PC-3 (cell line): ENCODE data around the gene MED15. TPM values are rescaled to one million over a fixed set of nuclear protein-coding genes. Genes with fewer than 3 reads are reported as not detected.
"Not testable (repeated sequence)": the region's sequence is repeated elsewhere in the genome, so short reads cannot be mapped to it uniquely, and the experiment has no call there.

Experiments
- ATAC-seq: fragments of 200-7000 bp; cut with Tn5 transposase; 2 replicates; pipeline ENCODE4 v1.9.1; 2020; ENCODE audit warnings: mild to moderate bottlenecking, moderate library complexity
- BruUV-seq: library from RNA; stranded (reverse); fragments of 400-500 nt; replicated peaks from 2 replicates; lab custom pipeline; 2021; lab: Mats Ljungman, UMichigan
- CTCF ChIA-PET: fragments of 300-600 bp; sonication (Branson Sonifier 250); formaldehyde crosslinking; loops from one replicate; lab custom pipeline; 2022; ENCODE audit warnings: antibody characterized with exemption; lab: Charles Lee
- POLR2A ChIA-PET: fragments of 300-600 bp; sonication (Branson Sonifier 250); formaldehyde crosslinking; loops from one replicate; lab custom pipeline; 2022; ENCODE audit warnings: antibody characterized with exemption; ENCODE audit not compliant: unreplicated experiment; lab: Charles Lee
- DNase-seq: peaks from one replicate; pipeline ENCODE4 v3.0.0-alpha.2; 2015
- H2AFZ ChIP-seq: fragments of 300-600 bp; sonication (generic); 2 replicates; pipeline ENCODE4 v1.6.0; 2016; ENCODE audit warnings: antibody characterized with exemption, low read length
- H3F3A ChIP-seq: fragments of 300-600 bp; sonication (generic); one replicate; pipeline ENCODE4 v1.6.0; 2017; ENCODE audit warnings: antibody characterized with exemption, low read length, control low read depth, mild to moderate bottlenecking; ENCODE audit not compliant: unreplicated experiment
- H3K27ac ChIP-seq: fragments of 300-600 bp; sonication (generic); 2 replicates; pipeline ENCODE4 v1.5.1; 2016; ENCODE audit warnings: mild to moderate bottlenecking, low read length
- H3K27me3 ChIP-seq: fragments of 300-600 bp; sonication (generic); 2 replicates; pipeline ENCODE4 v1.6.1; 2016; ENCODE audit warnings: low read length, mixed read lengths
- H3K36me3 ChIP-seq: fragments of 300-600 bp; sonication (generic); 2 replicates; pipeline ENCODE4 v1.6.1; 2016; ENCODE audit warnings: low read depth, mixed run types, low read length, mixed read lengths
- H3K4me1 ChIP-seq: fragments of 300-600 bp; sonication (generic); 2 replicates; pipeline ENCODE4 v1.5.1; 2016; ENCODE audit warnings: low read length; ENCODE audit not compliant: insufficient read depth
- H3K4me2 ChIP-seq: fragments of 300-600 bp; sonication (generic); 2 replicates; pipeline ENCODE4 v1.6.0; 2016; ENCODE audit warnings: low read length
- H3K4me3 ChIP-seq: fragments of 300-600 bp; sonication (generic); 2 replicates; pipeline ENCODE4 v1.5.1; 2016; ENCODE audit warnings: mild to moderate bottlenecking, low read length, mixed read lengths
- H3K79me2 ChIP-seq: fragments of 300-600 bp; sonication (generic); 2 replicates; pipeline ENCODE4 v1.6.1; 2017; ENCODE audit warnings: low read length, mixed read lengths
- H3K9ac ChIP-seq: fragments of 300-600 bp; sonication (generic); 2 replicates; pipeline ENCODE4 v1.6.0; 2016; ENCODE audit warnings: mild to moderate bottlenecking, low read length
- H3K9me2 ChIP-seq: fragments of 300-600 bp; sonication (generic); replicated peaks from 2 replicates; pipeline ENCODE4 v1.6.1; 2016; ENCODE audit warnings: mixed run types, low read length, mixed read lengths
- H3K9me3 ChIP-seq: fragments of 300-600 bp; sonication (generic); 2 replicates; pipeline ENCODE4 v1.6.1; 2016; ENCODE audit warnings: low read length, mixed read lengths
- H4K20me1 ChIP-seq: fragments of 300-600 bp; sonication (generic); 2 replicates; pipeline ENCODE4 v1.6.1; 2016; ENCODE audit warnings: low read length, mixed read lengths
- EZH2 ChIP-seq: fragments of 300-600 bp; sonication (generic); IDR thresholded peaks from one replicate; pipeline ENCODE4 v1.6.1; 2017; ENCODE audit warnings: antibody characterized with exemption, mild to moderate bottlenecking, low read length; ENCODE audit not compliant: unreplicated experiment
- EZH2phosphoT487 ChIP-seq: fragments of 300-600 bp; sonication (generic); IDR thresholded peaks from 2 replicates; pipeline ENCODE4 v1.6.1; 2018; ENCODE audit warnings: mild to moderate bottlenecking, antibody characterized with exemption, low read length, borderline replicate concordance
- intact Hi-C: fragments of 100-400 bp; cut with micrococcal nuclease; formaldehyde crosslinking; loops from 2 replicates; pipeline ENCODE4 v1.9.0; 2023
- total RNA-seq: library from RNA; depleted of rRNA; stranded (reverse); fragments of >200 nt; gene quantifications from 2 replicates; pipeline ENCODE4 v1.2.3, GENCODE V29; 2014
- TF ChIP-seq, protein P1 (sequence below): fragments of 300-600 bp; sonication (generic); conservative IDR thresholded peaks from 2 replicates; pipeline ENCODE4 v1.5.1; 2017; ENCODE audit warnings: antibody characterized with exemption, low read depth, mild to moderate bottlenecking, low read length

MED15 gene
- total RNA-seq, 1 experiment from 2014 or later, result 55.9 TPM

- Histone ChIP-seq H3K27me3 (no peaks in the 10 kb centered on the region), H3K4me3 (no peak overlapping the region), H3K36me3 (no peaks in the 10 kb centered on the region), H3K9me3 (no peaks in the 10 kb centered on the region), H3F3A (no peaks in the 10 kb centered on the region), H3K4me1 (no peaks in the 10 kb centered on the region), H2AFZ (no peak overlapping the region), H4K20me1 (no peaks in the 10 kb centered on the region), H3K9ac (no peak overlapping the region), H3K79me2 (no peaks in the 10 kb centered on the region), H3K9me2 (no peaks in the 10 kb centered on the region), H3K4me2 (no peak overlapping the region), H3K27ac (no peak overlapping the region)
- no peak for DNase-seq
- intact Hi-C loops, result no loop called here
- TF ChIP-seq EZH2phosphoT487 (no peak), EZH2 (no peak)
- TF ChIP-seq, protein P1, sequence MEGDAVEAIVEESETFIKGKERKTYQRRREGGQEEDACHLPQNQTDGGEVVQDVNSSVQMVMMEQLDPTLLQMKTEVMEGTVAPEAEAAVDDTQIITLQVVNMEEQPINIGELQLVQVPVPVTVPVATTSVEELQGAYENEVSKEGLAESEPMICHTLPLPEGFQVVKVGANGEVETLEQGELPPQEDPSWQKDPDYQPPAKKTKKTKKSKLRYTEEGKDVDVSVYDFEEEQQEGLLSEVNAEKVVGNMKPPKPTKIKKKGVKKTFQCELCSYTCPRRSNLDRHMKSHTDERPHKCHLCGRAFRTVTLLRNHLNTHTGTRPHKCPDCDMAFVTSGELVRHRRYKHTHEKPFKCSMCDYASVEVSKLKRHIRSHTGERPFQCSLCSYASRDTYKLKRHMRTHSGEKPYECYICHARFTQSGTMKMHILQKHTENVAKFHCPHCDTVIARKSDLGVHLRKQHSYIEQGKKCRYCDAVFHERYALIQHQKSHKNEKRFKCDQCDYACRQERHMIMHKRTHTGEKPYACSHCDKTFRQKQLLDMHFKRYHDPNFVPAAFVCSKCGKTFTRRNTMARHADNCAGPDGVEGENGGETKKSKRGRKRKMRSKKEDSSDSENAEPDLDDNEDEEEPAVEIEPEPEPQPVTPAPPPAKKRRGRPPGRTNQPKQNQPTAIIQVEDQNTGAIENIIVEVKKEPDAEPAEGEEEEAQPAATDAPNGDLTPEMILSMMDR, result no peak
- no TSS peak for BruUV-seq
- ATAC-seq, result no peak
- CTCF ChIA-PET, result no interaction called here
- POLR2A ChIA-PET, result no interaction called here
These were observed 27.7 kb upstream of the MED15 start for GRCh38 chr22:20479612-20480196.

DNA sequence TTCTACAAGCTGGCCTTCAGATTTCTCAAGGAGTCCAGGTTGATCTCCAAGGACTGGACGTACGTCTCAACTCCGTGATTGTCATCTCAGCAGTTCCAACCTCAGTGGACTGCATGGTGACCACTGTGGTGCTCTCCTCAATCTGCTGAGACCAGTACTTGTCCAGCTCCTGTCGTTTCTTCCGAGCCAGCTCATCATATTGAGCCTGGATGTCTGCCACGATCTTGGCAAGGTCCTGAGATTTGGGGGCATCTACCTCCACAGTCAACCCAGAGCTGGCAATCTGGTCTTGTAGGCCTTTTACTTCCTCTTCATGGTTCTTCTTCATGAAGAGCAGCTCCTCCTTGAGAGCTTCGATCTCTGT, 24.3 kb upstream of the MED15 start:
- H3K9me3 ChIP-seq, DNase-seq, H3K79me2 ChIP-seq, BruUV-seq, H2AFZ ChIP-seq, H3K9me2 ChIP-seq, ATAC-seq, H3K27ac ChIP-seq, H3K9ac ChIP-seq, H3K4me3 ChIP-seq, H3K4me1 ChIP-seq, intact Hi-C loops, CTCF ChIA-PET, H4K20me1 ChIP-seq, POLR2A ChIA-PET, H3F3A ChIP-seq, H3K4me2 ChIP-seq, H3K27me3 ChIP-seq, H3K36me3 ChIP-seq: not testable (repeated sequence)

GRCh38 chr22:20483771-20484170, 23.6 kb upstream of the MED15 start:
- H3K9ac ChIP-seq, result no peak overlapping the region
- H3K9me2 ChIP-seq, result no peaks in the 10 kb centered on the region
- H3K27ac ChIP-seq, result no peak overlapping the region
- H3K4me2 ChIP-seq, result no peak overlapping the region
- no peaks in the 10 kb centered on the region for H3F3A ChIP-seq
- no peaks in the 10 kb centered on the region for H4K20me1 ChIP-seq
- no peaks in the 10 kb centered on the region for H3K9me3 ChIP-seq
- no TSS peak for BruUV-seq
- H3K27me3 ChIP-seq, result no peaks in the 10 kb centered on the region
- DNase-seq, result no peak
- H3K4me1 ChIP-seq, result no peaks in the 10 kb centered on the region
- intact Hi-C loops, result no loop called here
- no peaks in the 10 kb centered on the region for H3K79me2 ChIP-seq
- CTCF ChIA-PET, result no interaction called here
- no peak overlapping the region for H3K4me3 ChIP-seq
- no peak overlapping the region for H2AFZ ChIP-seq
- no peaks in the 10 kb centered on the region for H3K36me3 ChIP-seq
- TF ChIP-seq EZH2 (no peak), EZH2phosphoT487 (no peak)
- TF ChIP-seq, protein P1, result no peak
- ATAC-seq, result no peak
- POLR2A ChIA-PET, result no interaction called here
